Germinal center (tissue), 1 donor: ENCODE data around the gene CCNK.
A peak's percentile ranks its signal among the peaks of the same experiment; 100 is the strongest.

ENCODE experiments used
- DNase-seq: peaks from one replicate; pipeline ENCODE4 v3.0.0; 2012; ENCODE audit warnings: mixed read lengths, low spot score

CCNK gene

DNA sequence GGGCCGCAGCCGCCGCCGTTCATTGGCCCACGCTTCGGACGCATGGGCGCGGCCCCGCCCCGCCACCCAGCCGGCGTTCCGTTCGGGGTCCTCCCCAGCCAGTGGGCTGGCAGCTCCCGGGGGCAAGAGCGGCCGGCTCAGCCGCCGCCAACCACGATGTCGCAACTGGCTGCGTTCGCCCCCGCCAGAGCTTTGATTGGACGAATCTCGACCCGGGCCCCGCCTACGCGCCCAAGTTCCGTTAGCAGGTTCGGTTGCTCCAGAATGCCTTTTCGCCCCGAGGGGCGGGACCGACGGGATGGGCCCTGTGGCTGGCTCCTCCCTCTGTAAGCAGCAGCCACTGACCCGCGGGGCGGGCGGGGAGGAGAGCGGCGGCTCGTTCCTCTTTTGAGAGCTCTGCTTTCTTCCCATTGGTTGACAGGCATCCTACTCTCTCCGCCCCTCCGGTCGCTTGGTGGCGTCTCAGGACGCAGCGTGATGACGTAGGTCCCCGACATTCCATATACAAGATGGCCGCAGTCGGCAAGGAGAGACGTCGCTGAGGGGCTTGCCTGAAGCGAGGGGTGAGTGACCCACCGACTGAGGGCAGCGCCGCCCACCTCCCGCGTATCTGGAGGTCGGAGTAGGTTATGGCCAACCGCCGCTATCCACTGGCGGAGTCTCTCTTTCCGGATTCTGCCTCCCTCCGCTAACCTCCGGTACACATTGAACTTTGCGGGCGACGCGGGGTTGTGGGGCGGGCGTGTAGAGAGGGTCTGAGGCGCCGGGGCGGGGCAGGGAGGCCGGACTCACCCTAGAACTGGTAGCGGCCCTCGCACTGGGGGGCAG lies at the start of gene CCNK:
CCNK (plus strand) TSS at position 493 of the 828 bp plus-strand sequence. CDS start 11,269 bp downstream, outside the sequence.
- peak; percentile 99 for DNase-seq

DNA sequence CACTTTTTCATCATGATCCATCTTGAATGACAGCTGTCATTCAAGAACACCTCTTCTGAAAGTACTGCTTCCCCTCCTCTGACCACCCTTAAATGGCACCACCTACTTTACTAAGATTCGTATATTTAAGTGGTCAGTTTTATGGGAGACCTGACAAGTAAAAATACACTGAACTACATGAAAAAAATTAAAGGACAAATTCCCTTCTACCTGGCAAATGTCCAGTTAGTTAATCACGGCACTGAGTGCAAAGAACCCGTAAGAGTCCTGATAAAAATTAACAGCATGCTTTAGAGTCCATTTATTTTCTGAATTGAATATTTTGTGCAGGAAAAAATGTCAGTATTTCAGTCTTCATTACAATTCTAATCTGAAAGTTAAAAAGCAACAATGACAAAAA lies 49.2 kb upstream of the CCNK start:
- no peak for DNase-seq

DNA sequence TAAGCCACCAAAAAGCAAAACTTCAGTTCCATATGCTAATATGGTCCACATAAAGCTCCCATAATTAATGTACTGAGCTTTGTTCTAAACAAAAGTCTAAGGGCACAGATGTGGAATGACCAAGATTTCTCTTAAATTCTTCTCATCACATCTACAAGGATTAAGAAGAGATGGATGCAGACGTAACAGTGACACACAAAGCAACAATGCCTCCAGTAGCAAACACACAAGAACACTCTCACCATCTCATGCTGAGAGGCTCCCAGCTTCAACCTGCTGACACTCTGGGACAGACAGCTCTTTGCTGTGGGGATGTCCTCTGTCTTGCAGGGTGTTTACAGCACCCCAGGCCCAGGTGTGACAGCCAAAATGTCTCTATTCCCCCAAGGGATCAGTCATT lies 48.7 kb upstream of the CCNK start:
- no peak for DNase-seq

DNA sequence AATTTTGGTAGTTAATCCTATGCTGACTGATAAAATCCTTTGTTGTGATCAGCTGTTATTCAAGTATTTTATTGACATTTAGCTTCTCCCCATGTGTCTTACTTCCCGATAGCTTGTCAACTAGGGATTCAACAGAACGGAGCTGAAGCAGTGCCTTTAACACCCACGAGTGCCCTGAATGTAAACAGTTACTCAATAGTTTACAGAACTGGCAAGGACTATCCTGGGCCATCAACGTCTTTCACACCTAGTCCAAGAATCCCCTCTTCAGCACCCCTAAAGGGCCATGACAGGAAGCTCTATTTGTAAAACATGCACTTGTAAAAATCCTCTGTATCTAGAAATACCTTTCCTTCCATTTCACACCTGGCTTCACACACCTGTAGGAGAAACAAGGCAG lies 45.9 kb upstream of the CCNK start:
- no peak for DNase-seq

DNA sequence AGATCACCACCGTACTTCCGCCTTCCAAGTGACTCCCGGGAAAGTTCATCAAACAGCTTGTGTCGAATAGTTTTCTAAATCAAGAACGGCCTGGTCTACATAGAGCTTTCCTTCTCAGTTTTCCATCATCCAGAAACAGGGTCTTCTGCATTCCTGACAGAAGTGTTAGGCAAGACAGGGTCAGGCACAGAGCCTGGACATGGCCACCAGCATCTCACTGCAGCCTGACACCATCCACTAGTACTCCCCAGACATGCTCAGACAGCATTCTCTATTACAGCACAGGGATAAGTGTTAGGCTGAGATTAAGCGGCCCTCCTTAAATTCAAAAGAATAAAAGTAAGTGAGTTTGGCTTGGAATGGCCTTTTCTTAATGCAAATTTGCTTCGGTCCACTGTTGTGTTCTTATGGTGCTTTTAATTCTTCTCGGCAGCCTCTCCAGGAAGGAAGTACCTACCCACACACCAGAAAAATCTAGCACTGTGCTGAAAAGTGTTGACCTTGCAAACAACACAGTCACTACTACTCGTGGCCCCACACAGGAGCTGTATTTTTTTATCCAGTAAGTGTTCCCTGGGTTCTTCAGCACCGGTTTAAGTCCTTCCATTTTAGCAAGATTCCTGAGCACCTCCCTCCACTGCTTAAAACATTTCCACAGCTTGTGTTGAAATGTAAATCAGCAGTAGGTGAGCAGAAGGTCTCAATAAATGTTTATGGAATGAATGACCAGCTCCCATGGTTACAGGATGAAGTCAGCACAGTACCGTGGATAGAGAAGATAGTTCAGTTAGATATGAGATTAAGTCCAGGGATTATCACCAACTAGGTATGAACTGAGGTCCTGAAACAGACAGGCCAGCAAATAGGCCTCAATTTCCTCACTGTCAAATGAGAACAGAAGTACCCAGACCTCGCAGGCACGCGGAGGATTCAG lies 44.7 kb upstream of the CCNK start:
- no peak for DNase-seq

DNA sequence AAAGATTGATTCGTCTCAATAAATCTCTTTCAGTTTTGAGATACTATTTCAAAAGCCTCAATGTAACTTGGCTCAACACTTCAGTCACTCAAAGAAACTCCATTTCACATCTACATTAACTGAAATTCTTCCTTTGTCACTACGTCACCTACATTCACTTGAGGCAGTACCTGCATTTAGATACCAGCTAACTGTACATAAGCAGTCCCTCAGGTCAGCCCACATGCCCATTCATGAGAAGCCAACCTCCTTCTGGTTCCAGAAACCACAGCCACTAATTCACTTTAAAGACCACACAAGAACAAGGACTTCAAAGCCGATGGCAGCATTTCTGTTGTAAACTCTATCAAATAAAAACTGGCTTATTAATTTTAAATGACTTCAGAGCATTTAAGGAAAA lies 43.5 kb upstream of the CCNK start:
- no peak for DNase-seq

DNA sequence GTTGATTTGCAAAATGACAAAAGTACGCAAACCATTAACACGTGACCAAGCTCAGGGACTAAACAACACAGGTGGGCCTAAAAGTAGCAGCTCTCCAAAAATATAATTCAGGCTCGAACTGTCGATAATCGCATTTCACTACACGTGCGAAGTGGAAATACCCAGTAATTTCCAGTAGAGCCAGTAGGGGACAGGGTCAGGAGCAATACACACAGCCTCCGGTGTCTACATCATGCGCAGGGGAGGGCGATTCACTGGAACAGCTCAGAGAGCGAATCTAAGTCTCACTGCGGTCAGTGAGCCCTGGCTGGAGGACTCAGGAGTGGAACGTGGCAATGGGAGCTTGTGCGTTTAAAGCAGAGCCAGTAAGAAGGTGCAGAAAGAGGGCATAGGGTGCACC lies 40.9 kb upstream of the CCNK start:
- DNase-seq = no peak

DNA sequence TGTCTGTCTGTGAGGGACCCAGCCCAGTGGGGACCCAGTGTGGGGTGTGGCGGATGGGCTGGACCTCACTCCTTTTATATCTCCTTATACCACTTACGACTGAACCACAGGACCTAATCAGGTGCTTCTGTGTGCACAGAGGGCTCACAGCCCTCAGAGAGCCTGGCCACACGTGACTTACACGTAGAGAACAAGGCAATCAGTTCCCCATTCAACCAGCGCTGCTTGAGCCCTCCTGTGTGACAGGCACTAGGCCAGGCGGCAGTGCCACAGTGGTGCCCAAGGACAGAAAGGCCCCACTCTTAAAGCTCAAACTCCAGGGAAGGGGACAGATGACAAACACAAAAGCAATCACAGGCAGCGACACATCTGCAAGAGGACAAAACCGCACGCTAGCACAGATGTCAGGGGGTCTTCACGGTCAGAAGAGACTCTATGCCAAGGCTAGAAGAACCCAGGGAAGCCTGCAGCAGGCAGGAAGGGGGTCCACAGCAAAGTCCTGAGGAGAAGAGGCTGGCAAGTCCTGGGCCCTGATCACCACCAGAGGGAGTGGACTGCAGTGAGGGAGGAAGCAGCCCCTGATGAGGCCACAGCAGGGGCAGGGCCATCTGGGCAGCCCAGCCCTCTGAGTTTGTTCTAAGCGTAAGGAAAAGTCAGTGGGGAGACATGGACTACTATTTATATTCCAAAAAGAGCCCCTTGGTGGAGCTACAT lies 39.9 kb upstream of the CCNK start:
- no peak for DNase-seq

DNA sequence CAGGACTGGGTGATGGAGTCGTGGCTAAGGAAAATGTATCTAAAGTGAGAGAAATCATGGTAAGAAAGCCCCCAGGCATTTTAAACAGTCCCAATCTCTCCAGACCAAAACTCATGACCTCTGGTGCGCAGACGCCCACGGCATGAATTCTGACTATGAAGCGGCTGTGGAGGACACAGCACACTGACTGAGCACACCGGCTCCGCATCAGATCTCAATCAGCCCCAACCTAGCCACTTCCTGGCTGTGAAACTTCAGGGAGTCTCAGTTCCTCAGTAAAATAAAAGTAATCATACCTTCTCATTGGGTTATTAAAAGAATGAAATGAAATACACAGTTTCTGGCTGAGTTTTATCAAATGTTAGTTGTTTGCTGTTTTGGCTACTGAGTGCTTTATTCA lies 39.3 kb upstream of the CCNK start:
- no peak for DNase-seq

DNA sequence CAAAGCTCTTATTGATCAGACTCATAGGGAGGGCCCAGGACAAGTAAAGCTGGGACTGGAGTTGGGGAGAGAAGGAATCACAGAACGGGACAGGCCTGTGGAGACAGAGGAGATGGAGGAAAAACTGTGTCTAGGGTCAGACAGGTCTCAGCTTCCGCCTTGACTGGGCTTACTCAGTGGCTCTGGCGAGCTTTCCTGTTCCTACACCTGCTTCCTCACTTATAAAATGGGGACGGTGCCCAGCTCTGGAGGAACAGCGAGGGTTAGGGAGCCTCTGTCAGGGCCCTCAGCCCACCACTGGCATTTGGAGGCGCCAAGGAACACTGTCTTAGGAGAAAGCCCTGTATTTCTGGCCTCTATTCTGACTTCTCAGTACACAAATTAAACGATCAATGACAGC lies 35.3 kb upstream of the CCNK start:
- DNase-seq = no peak

DNA sequence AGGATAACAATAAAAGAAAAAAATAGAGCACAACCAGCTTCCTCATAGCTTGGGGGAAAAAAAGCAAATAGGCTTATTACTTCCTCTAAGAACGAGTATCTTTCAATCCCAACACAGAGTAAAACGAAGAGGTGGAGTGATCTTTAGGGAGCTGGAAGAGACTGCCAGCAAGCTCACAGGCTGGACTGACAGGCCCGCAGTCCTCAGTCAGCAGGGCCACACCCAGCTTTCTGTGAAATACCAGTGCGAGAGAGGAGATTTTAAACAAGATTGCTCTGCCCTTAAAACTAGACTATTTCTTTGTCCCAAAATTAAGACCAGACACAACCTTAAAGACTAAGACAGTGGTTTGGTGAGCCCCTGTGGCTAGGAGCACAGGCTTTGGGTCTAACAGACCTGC lies 33.5 kb upstream of the CCNK start:
- DNase-seq = no peak

DNA sequence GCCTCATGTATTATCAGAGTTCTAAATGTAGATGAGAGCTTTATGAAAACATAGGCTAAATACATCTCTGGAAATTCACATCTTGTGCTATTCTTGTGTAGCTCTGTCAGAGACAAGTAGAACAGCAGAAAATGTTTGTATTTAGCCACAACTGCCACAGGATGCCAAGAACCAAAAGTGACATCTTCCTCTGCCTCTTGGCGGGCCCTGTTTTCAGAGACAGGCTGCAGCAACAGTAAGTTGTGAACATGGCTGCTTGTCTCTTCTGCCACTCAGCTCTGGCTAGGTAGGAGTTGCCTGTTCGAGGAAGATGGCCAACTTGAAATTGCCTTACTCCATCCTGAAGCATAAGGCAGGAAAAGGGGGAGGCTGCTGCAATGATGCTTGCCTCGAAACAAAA lies 30.9 kb upstream of the CCNK start:
- DNase-seq = no peak

DNA sequence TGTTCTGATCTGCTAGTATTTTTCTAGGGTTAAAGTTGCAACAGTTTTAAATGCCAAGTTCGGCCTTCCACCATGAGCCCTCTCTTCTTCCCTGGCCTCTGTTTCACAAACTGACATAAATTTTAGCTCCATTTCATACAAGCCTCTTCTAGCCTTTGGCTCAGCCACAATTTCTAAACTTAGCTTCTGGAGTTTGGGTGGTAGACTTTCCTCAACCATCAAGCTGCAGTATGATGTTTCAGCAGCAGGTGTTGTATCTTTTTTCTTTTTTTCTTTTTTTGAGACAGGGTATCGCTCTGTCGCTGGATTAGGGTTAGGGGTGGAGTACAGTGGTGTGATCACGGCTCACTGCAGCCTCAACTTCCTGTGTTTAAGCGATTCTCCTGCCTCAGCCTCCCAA lies 30.0 kb upstream of the CCNK start:
- no peak for DNase-seq

DNA sequence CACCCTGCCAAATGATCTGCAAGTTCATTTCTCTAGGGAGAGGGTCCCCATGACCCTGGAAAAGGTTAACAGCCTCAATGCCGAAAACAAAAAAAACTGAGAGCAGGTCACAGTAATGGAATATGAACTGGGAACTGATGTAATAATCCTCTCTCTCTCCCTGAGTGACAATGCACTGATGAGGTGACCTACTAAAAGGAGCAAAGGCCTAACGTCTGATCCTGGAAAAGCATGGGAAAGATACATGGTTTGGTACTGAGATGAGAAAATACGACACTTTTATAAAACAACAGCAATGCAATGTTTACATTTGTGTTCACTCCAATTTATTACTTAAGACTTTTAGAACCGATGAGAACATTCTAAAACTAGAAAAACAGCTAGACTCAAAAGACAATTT lies 28.2 kb upstream of the CCNK start:
- DNase-seq = no peak

DNA sequence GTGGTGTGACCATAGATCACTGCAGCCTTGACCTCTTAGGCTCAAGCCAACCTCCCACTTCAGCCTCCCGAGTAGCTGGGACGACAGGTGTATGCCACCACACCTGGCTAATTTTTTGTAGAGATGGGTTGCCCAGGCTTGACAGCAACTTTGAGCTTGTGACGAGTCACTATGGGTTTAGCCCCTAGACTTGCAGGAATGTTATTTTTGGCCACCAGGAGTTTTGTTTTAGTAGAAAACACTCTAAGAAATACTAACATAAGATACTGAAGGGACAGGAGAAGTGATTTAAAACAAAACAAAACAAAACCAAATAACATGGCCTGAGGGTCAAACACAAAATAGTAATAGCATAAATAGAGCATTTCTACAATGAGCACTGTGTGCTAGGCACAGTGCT lies 27.0 kb upstream of the CCNK start:
- DNase-seq = no peak

DNA sequence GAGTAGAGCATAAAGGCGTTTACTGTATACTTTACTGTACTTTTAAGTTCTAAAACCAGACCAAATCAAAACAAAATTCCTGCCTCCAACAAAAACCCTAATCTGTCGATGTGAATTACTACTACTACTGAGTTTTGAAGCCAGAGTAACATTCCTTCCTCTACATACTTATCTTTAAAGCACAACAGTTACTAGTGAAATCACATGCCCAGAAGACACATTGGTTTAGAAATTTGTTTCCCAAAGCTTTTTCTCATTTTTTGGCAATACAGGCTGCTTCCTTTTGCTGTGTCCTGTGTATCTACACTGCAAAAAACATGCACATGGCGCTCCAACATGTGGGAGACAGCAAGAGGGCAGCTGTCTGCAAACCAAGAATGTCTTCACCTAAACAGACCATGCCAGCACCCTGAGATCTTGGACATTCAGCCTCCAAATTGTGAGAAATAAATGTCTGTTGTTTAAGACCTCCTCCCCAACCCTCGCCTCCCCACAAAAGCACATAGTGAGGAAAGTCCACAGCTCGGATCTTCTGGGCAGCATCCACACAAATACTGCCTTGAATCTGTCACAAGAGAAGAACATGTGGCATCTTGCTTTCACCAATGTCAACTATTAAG lies 21.6 kb upstream of the CCNK start:
- no peak for DNase-seq

DNA sequence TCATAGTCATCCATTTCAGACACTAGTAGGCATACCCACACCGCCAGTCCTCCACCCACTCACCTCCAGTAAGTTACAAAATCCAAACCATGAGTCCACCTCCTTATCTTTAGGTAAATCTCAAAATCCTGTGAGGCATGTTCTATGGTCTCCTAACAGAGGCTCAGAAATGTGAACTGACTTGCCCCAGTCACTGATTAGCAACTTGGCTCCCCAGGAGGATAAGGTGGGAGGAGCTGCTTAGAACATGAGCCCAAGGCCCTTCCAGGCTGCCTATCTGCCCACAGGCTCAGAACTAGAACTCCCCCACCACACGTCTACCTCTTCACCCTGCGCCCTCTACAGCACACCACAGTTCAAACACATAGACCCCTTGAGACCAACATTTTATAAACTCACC lies 20.4 kb upstream of the CCNK start:
- DNase-seq = no peak

DNA sequence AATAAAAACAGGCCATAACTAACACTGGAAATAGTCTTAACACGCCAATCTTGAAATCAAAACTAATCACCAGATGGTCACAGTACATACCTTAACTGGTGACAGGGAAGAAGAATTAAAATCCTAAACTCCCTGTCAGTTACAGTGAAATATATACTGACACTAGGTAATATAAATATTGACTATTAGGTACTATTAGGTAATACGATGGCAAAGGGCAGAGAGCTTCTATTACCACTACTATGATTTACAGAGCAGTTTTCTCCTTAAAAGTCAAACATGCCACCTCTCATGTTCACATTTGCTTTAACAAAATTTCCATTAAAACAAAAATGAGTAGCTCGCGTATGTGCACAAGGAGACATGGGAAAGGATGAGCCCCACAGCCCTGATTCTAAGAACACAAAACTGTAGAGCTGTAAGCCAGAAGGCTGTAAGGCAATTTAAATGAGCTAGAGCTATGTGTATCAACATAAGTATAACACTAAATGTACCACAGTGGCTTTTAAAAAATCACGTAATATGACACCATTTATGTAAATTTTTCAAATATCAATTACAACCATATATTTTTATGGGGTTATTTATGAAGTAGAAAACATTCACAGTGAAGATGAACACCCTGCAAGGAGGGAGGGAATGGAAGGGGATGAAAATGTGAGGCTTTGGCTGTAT lies 19.7 kb upstream of the CCNK start:
- DNase-seq = no peak

DNA sequence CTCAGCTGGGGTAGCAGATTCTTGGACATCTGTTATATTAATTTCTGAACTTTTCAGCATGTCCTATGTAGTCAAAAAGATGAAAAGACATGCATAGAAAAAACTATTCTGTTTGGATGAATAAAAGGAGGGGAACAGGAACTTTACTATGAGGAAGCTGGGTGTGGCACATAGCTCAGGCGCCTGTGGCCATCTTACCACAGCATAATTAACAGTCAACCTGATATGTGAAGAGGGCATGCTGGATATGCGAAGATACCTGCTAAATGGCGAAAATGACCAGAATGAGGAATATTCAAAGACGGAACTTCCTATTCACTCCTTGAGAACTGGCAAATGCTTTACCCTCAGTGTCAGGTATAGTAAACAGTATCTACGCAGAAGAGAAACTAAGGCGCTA lies 19.0 kb upstream of the CCNK start:
- DNase-seq = no peak

DNA sequence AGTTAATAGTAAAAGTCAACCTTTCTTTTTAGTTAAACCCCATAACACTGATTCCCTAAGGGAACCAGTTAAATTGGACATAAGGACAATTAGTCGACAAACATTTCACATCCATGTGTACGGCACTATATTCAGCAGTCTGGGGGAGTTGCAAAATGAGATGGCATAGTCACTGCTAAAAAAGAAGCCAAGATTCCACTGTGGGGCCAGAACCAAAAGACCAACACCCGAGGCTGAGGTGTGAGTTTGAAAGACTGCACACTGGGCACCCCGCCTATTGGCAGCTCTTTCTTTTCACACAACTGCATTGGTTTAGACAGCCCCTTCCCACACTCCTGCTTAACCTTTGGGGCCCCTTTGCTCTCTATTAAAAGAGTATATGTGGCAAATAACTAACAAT lies 17.2 kb upstream of the CCNK start:
- no peak for DNase-seq

DNA sequence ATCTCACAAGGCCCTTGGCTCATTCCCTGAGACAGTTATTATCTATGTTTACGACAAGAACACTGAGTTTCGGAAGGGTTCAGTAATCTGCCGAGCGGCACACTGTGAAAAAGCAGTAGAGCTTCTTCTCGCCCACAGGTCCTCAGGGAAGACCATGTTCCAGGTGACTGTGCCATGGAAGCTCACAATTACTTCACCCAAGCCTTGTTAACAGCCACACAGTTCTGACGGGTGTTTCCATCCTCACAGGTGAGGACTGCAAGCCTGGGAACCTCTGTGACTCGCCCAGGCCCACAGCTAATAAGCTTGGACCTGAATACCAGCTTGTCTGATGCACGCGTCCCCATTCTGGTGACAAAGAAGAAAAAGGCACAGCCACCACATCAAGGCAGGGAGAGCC lies 15.9 kb upstream of the CCNK start:
- DNase-seq = no peak

DNA sequence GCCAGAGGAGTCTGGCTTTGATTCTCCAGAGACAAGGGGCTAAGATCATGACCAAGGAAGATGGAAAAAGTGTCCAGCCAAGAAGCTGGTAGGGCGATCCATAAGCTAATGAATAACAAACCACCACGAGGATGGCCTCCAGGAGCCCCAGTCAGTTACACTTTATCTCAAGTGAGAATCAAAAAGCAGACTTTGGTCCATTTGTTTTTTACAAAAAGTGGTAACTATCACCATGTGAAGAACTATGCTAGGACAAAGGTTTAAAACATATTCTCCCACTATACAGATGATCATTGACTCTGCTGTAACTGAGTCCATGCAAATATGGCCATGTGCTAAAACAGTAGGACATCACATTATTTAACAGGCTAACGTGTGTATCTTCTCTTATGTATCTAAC lies 14.5 kb upstream of the CCNK start:
- DNase-seq = no peak
